WI38 (cell line): Measurements from ENCODE around the gene TXNRD1.

Source experiments
- H3K4me3 ChIP-seq: 2 replicates; pipeline ENCODE4 v1.5.1; 2011; ENCODE audit warnings: low read depth, mild to moderate bottlenecking, control low read depth, low read length
- CTCF ChIP-seq: IDR thresholded peaks from 2 replicates; pipeline ENCODE4 v1.5.1; 2012; ENCODE audit warnings: low read depth, mild to moderate bottlenecking, control low read depth, low read length

TXNRD1 gene

GRCh38 chr12:104354167-104354867 lies 138.7 kb downstream of the TXNRD1 start:
- no peak overlapping the region for H3K4me3 ChIP-seq
- no peak for TF ChIP-seq CTCF

GRCh38 chr12:104354868-104355570 lies 139.4 kb downstream of the TXNRD1 start:
- H3K4me3 ChIP-seq, result no peak overlapping the region
- no peak for TF ChIP-seq CTCF

GRCh38 chr12:104355630-104356029 lies 140.1 kb downstream of the TXNRD1 start:
- TF ChIP-seq CTCF, result no peak
- H3K4me3 ChIP-seq, result no peak overlapping the region

DNA sequence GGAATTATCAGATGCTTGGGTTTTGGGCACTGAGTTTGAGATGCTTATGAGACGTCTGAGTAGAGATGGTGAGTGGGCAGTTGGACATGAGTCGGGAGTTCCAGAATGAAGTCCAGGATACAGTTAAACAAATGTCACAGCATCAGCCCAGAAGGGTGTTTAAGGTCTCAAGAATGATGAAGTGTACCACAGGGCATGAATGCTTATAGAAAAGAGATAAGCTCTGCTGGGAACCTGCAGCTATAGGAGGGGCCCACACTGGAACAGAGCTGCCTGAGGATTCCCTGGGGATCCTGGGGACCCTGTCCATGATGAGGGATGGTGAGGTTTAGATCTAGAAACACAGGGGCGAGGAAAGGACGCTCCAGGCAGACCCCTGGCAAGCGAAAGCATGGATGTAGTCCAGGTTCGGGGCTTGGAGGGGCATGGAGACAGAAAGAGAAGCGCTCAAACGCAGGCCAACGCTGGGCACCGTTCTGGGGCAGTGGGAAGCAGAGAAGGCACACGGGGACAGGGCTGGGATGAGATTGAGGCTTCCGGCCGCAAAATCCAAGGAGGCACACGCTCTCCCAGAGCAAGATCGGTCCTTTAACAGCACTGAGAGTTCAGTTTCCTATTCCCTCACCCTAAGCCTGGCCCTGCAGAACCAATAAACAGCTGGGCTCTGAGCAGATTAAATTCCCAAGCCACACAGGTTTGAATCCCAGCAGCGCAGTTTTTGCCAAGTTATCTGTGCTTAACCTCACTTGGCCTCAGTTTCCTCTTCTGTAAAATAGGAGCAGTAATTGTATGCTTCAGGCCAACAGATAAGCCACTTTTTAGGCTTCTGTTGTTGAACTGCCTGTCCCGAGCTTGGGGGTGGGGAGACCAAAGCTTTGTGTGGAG lies 140.9 kb downstream of the TXNRD1 start:
- TF ChIP-seq CTCF, result no peak
- no peak overlapping the region for H3K4me3 ChIP-seq

DNA sequence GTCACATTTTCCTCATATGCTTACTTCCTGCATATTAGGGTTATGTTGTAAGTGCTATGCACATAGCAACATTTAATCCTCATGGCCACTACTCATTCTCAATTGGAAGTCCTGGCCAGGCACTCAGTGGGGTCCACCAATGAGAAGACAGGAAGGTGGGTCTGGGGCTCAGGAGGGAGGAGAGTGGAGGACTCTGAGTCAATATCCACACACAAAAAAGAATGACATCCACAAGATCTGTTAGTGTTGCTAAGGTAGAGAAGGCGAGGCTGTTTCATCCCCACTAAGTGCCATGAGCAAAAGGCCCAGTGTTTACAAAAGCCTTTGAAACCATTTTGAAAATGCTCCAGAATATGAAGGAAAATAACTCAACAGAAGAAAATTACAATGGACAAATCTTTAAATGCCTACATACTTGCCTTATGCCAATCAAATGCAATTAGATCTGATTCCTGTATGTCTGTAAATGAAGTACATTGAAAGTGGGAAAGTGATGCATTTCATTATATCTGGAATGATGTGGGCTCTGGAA lies 141.9 kb downstream of the TXNRD1 start:
- TF ChIP-seq CTCF, result no peak
- H3K4me3 ChIP-seq, result no peak overlapping the region

DNA sequence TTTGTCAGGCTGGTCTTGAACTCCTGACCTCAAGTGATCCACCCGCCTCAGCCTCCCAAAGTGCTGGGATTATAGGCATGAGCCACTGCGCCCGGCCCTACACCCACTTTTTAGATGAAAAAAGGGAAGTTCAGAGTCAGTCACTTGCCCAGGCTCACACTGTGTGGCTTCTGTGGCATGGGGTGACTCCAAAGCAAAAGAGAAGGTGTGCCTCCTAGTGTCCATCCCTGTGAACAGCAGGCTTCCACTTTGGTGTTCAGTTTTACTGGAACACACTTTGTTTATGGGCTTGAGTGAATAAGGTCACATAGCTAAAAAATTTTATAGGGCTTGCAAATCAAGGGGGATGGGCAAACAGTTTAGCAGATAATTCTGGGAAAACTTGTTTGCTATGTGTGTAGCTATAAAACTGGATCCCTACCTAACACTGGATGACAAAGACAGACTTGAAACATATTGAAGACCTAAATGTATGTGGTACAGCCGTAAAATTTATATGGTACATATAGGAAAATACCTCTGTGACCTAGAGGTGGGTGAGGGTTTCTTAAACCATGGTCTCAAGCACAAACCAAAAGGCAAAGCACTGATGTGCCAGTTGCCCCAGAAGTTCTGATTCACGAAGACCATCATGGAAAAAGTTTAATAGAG lies 142.9 kb downstream of the TXNRD1 start:
- no peak overlapping the region for H3K4me3 ChIP-seq
- peak; percentile 74 for TF ChIP-seq CTCF
